B cell (primary cell): ENCODE data around the gene NTPCR. TPM values are rescaled to one million over a fixed set of nuclear protein-coding genes. Genes with fewer than 3 reads are reported as not detected.

ENCODE experiments used
- ATAC-seq: fragments of 200-7000 bp; cut with Tn5 transposase; one replicate; pipeline ENCODE4 v1.10.0; 2021; ENCODE audit warnings: low read depth, mild to moderate bottlenecking, moderate number of reproducible peaks, moderate library complexity
- CTCF ChIA-PET: fragments of 350-600 bp; sonication (Branson Sonifier 250); formaldehyde crosslinking; loops from one replicate; lab custom pipeline; 2021; ENCODE audit warnings: antibody characterized with exemption, inconsistent platforms; lab: Charles Lee
- POLR2A ChIA-PET: fragments of 350-600 bp; sonication (Branson Sonifier 250); formaldehyde crosslinking; loops from one replicate; lab custom pipeline; 2021; ENCODE audit warnings: antibody characterized with exemption; lab: Charles Lee
- DNase-seq: peaks from one replicate; pipeline ENCODE4 v3.0.0; 2013
- H2AFZ ChIP-seq: 2 replicates; pipeline ENCODE4 v1.6.1; 2012; ENCODE audit warnings: mild to moderate bottlenecking, low read depth, low read length; ENCODE audit not compliant: insufficient read depth, poor library complexity, severe bottlenecking
- H3K27ac ChIP-seq, 2 donors: 1 replicate in 1 of 2; 2 replicates in 1 of 2; pipeline ENCODE4 v1.5.1; 2012 to 2013; ENCODE audit warnings: low read length in 2 of 2, mild to moderate bottlenecking in 2 of 2, moderate library complexity in 1 of 2
- H3K27me3 ChIP-seq, 4 experiments: fragments of 200-600 bp in 1 of 4; sonication (generic) in 1 of 4; replicated peaks in 1 of 4; 1 replicate in 2 of 4; 2 replicates in 2 of 4; pipeline versions ENCODE4 v1.6.1 to v1.7.0; 2013 to 2016; ENCODE audit warnings: low read length in 3 of 4, mild to moderate bottlenecking in 2 of 4, mixed read lengths in 1 of 4, moderate library complexity in 1 of 4; ENCODE audit not compliant: insufficient read depth in 4 of 4, control insufficient read depth in 3 of 4; ENCODE audit errors: control extremely low read depth in 1 of 4
- H3K36me3 ChIP-seq, 2 experiments: replicated peaks in 1 of 2; 1 replicate in 1 of 2; 2 replicates in 1 of 2; pipeline versions ENCODE4 v1.6.1 to v1.7.1; 2013; ENCODE audit warnings: low read length in 1 of 2; ENCODE audit not compliant: insufficient read depth in 2 of 2, control insufficient read depth in 1 of 2; ENCODE audit errors: control extremely low read depth in 1 of 2, extremely low read depth in 1 of 2
- H3K4me1 ChIP-seq, 2 donors: fragments of 200-600 bp in 1 of 2; sonication (generic) in 1 of 2; 1 replicate in 1 of 2; 2 replicates in 1 of 2; pipeline versions ENCODE4 v1.5.1 to v1.6.1; 2013 to 2017; ENCODE audit warnings: low read length in 2 of 2; ENCODE audit not compliant: control insufficient read depth in 2 of 2, insufficient read depth in 2 of 2
- H3K4me2 ChIP-seq: replicated peaks from 2 replicates; pipeline ENCODE3; 2012; ENCODE audit warnings: mild to moderate bottlenecking, low read depth, low read length; ENCODE audit not compliant: poor library complexity, severe bottlenecking
- H3K4me3 ChIP-seq, 5 experiments: fragments of 200-600 bp in 1 of 5; sonication (generic) in 1 of 5; 1 replicate in 3 of 5; 2 replicates in 2 of 5; pipeline versions ENCODE4 v1.5.1 to v1.7.0; 2011 to 2016; ENCODE audit warnings: low read length in 4 of 5, mild to moderate bottlenecking in 4 of 5, low read depth in 2 of 5, control low read depth in 1 of 5, moderate library complexity in 1 of 5; ENCODE audit not compliant: insufficient read depth in 1 of 5; ENCODE audit errors: control extremely low read depth in 1 of 5, extremely low read depth in 1 of 5
- H3K79me2 ChIP-seq: fragments of 200-600 bp; sonication (generic); one replicate; pipeline ENCODE4 v1.6.0; 2016; ENCODE audit warnings: low read length; ENCODE audit not compliant: control insufficient read depth, insufficient read depth
- H3K9ac ChIP-seq: fragments of 200-600 bp; sonication (generic); 2 replicates; pipeline ENCODE4 v1.6.1; 2017; ENCODE audit warnings: mild to moderate bottlenecking, low read length, moderate library complexity
- H3K9me3 ChIP-seq, 3 donors: one replicate each; pipeline versions ENCODE4 v1.6.1 to v1.7.1; 2013; ENCODE audit warnings: low read length in 2 of 3; ENCODE audit not compliant: control insufficient read depth in 2 of 3, insufficient read depth in 1 of 3; ENCODE audit errors: control extremely low read depth in 1 of 3
- H4K20me1 ChIP-seq: 2 replicates; pipeline ENCODE4 v1.6.0; 2012; ENCODE audit warnings: mild to moderate bottlenecking, low read length; ENCODE audit not compliant: insufficient read depth, control insufficient read depth, poor library complexity, severe bottlenecking
- H3K27ac Mint-ChIP-seq: one replicate; pipeline ENCODE4 v1.8.0; 2021; ENCODE audit warnings: mixed read lengths
- H3K27me3 Mint-ChIP-seq: one replicate; pipeline ENCODE4 v1.8.0; 2021; ENCODE audit warnings: mixed read lengths
- H3K4me1 Mint-ChIP-seq: one replicate; pipeline ENCODE4 v1.8.0; 2021; ENCODE audit warnings: mixed read lengths
- H3K4me3 Mint-ChIP-seq: one replicate; pipeline ENCODE4 v1.8.0; 2021; ENCODE audit warnings: mixed read lengths
- H3K9me3 Mint-ChIP-seq: one replicate; pipeline ENCODE4 v1.8.0; 2022; ENCODE audit warnings: mixed read lengths; ENCODE audit not compliant: insufficient read depth
- CTCF ChIP-seq: fragments of 200-600 bp; IDR thresholded peaks from one replicate; pipeline ENCODE4 v1.8.0; 2022; ENCODE audit warnings: antibody characterized with exemption, mild to moderate bottlenecking
- EZH2 ChIP-seq: IDR thresholded peaks from 2 replicates; pipeline ENCODE4 v1.6.1; 2012; ENCODE audit warnings: borderline replicate concordance, low read depth, mild to moderate bottlenecking, moderate library complexity, low read length; ENCODE audit not compliant: insufficient read depth, poor library complexity, severe bottlenecking
- WGBS: methylation state at CpG from one replicate; pipeline ENCODE4 v1.1.5; 2013; ENCODE audit warnings: missing lambda C conversion rate; ENCODE audit not compliant: insufficient coverage; 5-methylcytosine and 5-hydroxymethylcytosine counted together
- intact Hi-C: fragments of 100-400 bp; cut with micrococcal nuclease; formaldehyde crosslinking; loops from one replicate; pipeline ENCODE4 v1.10.0; 2022
- polyA plus RNA-seq: library from polyadenylated mRNA; depleted of rRNA; stranded (reverse); fragments of >200 nt; gene quantifications from 2 replicates; pipeline ENCODE4 v1.2.3, GENCODE V29; 2012
- total RNA-seq, 2 donors: library from RNA; stranded (reverse); fragments of 120-200 nt in 1 of 2; gene quantifications; 1 replicate in 1 of 2; 2 replicates in 1 of 2; pipeline versions ENCODE4 v1.2.3 to v1.2.4, GENCODE V29; 2013 to 2022

The NTPCR gene
- total and polyA plus RNA-seq, 2 donors (not counting 1 experiment from before 2014, with no cell fraction given): 7.6 to 16.5 TPM

DNA sequence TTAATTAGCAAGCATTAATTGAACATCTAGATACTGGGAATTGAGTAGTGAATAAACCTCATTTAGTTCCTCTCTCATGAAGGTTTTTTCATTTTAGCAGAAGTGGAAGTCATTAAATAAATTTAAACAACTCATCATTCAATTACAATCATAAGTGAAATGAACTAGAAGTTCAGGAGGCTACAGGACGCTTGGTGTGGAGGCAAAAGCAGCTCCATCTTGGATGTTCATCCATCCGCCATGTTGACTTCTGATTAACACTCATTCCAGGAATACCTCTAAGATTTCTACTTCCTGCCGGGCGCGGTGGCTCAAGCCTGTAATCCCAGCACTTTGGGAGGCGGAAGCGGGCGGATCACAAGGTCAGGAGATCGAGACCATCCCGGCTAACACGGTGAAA lies 11.5 kb upstream of the NTPCR start:
- POLR2A ChIA-PET: no interaction called here
- DNase-seq: no peak
- H3K4me1 ChIP-seq: peaks cover 4% of the 10 kb centered on the region in 2 donors
- H3K4me3 Mint-ChIP-seq: no peak overlapping the region
- H3K27me3 ChIP-seq: peaks cover 0 to 2% (median 0%) of the 10 kb centered on the region in 4 experiments
- H3K27ac Mint-ChIP-seq: no peak overlapping the region
- CTCF ChIA-PET: no interaction called here
- no peak overlapping the region for H3K4me3 ChIP-seq
- H4K20me1 ChIP-seq: no peaks in the 10 kb centered on the region
- no peaks in the 10 kb centered on the region for H3K79me2 ChIP-seq
- 94% methylated on average over 2 of the region's 11 CpGs for WGBS
- intact Hi-C loops: no loop called here
- no peak for TF ChIP-seq EZH2
- TF ChIP-seq CTCF: no peak
- no peak overlapping the region for H2AFZ ChIP-seq
- no peak for ATAC-seq
- H3K4me2 ChIP-seq: no peak overlapping the region
- peaks cover 20% of the 10 kb centered on the region for H3K27me3 Mint-ChIP-seq
- H3K9me3 Mint-ChIP-seq: peaks cover 5% of the 10 kb centered on the region
- H3K4me1 Mint-ChIP-seq: peaks cover 7% of the 10 kb centered on the region
- H3K9me3 ChIP-seq: no peaks in the 10 kb centered on the region
- H3K36me3 ChIP-seq: no peaks in the 10 kb centered on the region
- no peak overlapping the region for H3K9ac ChIP-seq
- H3K27ac ChIP-seq: no peak overlapping the region

- H3K27ac ChIP-seq: no peak overlapping the region
- H3K36me3 ChIP-seq: no peaks in the 10 kb centered on the region
- 80% methylated on average over 1 of the region's 2 CpGs for WGBS
- no peaks in the 10 kb centered on the region for H3K79me2 ChIP-seq
- Mint-ChIP-seq H3K4me1 (peaks cover 13% of the 10 kb centered on the region), H3K9me3 (peaks cover 5% of the 10 kb centered on the region), H3K27me3 (peaks cover 20% of the 10 kb centered on the region), H3K27ac (no peak overlapping the region), H3K4me3 (no peak overlapping the region)
- H3K4me3 ChIP-seq: no peak overlapping the region
- intact Hi-C loops: no loop called here
- DNase-seq (no peak), ATAC-seq (no peak)
- H3K9ac ChIP-seq: no peak overlapping the region
- H4K20me1 ChIP-seq: no peaks in the 10 kb centered on the region
- ChIA-PET CTCF (no interaction called here), POLR2A (no interaction called here)
- no peaks in the 10 kb centered on the region for H3K9me3 ChIP-seq
- H3K4me2 ChIP-seq: no peak overlapping the region
- peaks cover 6 to 8% of the 10 kb centered on the region in 2 donors for H3K4me1 ChIP-seq
- no peak overlapping the region for H2AFZ ChIP-seq
- H3K27me3 ChIP-seq: peaks cover 0 to 2% (median 0%) of the 10 kb centered on the region in 4 experiments
- TF ChIP-seq CTCF: no peak
- TF ChIP-seq EZH2: no peak
Observed at GRCh38 chr1:232939748-232940147, 10.7 kb upstream of the NTPCR start.
